SK-N-SH (cell line): ENCODE results near the gene ULBP1.

Experiments
- CTCF ChIP-seq: fragments of 200-600 bp; sonication (generic); IDR thresholded peaks from 2 replicates; pipeline ENCODE4 v1.6.1; 2017; ENCODE audit warnings: antibody characterized with exemption, mild to moderate bottlenecking, moderate library complexity
- FOXM1 ChIP-seq: IDR thresholded peaks from 2 replicates; pipeline ENCODE4 v1.4.0; 2012; ENCODE audit warnings: low read depth, mild to moderate bottlenecking

- TF ChIP-seq FOXM1 (no peak), CTCF (no peak)
Measured at GRCh38 chr6:149995235-149995750, 31.6 kb downstream of the ULBP1 start.
